Vagina (tissue), 2 donors: ENCODE measurements around the gene TRPV6.

Source experiments
- CTCF ChIP-seq, 3 experiments: fragments of 450-650 bp in 2 of 3; fragments of 200-600 bp in 1 of 3; sonication (generic) in 1 of 3; IDR thresholded peaks; one replicate each; pipeline ENCODE4 v1.5.1; 2017 to 2019; ENCODE audit warnings: antibody characterized with exemption in 3 of 3, mild to moderate bottlenecking in 2 of 3, moderate library complexity in 2 of 3
- POLR2A ChIP-seq, 2 donors: fragments of 450-650 bp; IDR thresholded peaks; one replicate each; pipeline ENCODE4 v1.6.1; 2017; ENCODE audit warnings: antibody characterized with exemption in 2 of 2, mild to moderate bottlenecking in 2 of 2, moderate library complexity in 2 of 2
- POLR2AphosphoS5 ChIP-seq, 2 donors: sonication (generic); formaldehyde crosslinking; IDR thresholded peaks; one replicate each; pipeline ENCODE4 v1.9.0; 2017; ENCODE audit warnings: antibody characterized with exemption in 2 of 2, mild to moderate bottlenecking in 2 of 2, low read depth in 1 of 2; ENCODE audit not compliant: insufficient read depth in 1 of 2

DNA sequence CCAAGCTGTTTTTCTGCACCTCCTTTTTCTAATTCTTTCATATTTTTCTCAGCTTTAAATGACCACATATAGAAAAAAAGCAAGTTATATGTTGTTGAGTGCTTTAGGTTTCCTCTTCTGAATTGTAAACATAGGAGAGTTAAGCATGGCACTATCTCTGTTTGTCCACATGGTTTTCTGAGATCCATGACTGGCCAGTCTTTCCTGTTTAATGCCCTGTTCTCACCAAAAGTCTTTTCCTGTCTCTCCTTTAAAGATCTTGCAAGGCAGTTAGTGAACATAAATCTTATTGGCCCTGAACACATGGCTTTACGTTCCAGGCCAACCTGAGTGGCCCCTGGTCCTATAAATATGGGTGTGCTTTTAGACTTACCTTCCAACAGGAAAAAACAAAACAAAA, 28.6 kb upstream of the TRPV6 start:
- TF ChIP-seq CTCF (IDR thresholded peaks at IDR 0.05) (no peak), POLR2A (IDR thresholded peaks at IDR 0.05) (no peak), POLR2AphosphoS5 (IDR thresholded peaks at IDR 0.05; ENCODE audit: insufficient read depth in 1 of 2, low read depth in 1 of 2) (no peak)
